HG03196 (cell line): ENCODE measurements around the gene MITF.

Experiments
- ATAC-seq: cut with Tn5 transposase; IDR thresholded peaks from one replicate; pipeline ENCODE4 v1.9.1; 2021; ENCODE audit not compliant: unreplicated experiment

MITF gene

DNA sequence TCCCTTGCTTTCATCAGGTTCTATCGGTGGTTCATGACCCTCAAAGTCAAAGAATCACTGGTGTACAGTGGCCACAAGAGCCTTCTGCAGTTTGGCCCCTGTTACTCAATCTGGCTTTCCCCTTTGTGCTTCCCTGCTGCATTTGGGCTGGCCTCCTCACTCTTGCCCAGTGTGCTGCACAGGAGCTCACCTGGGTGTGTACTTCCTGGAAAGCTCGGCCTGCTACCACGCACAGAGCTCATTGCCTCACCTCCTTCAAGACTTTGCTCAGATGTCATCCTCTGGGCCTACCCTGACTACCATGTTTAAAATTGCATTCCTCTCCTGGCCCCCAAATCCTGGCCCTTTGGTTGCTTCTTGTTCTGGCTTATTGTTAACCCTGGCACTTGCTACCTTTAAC is 90.9 kb downstream of the MITF start:
- ATAC-seq: no peak

DNA sequence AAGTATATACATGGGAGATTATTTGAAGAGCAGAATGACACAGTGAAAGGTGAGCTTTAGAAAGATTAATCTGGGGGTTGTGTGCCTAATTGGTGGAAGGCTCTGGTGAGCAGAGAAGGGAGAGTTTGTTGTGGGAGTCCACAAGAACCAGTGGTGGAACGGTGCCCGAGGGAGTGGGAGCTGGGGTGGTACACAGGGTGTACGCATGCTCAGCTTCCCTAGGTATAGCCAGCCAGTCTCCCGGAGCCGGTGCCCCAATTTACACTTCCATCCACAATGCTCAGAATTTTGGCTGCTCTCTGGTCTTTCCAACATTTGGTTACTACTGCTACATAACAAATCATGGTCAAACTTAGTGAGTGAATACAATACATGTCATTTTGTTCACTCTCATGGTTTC is 92.5 kb downstream of the MITF start:
- ATAC-seq: no peak

DNA sequence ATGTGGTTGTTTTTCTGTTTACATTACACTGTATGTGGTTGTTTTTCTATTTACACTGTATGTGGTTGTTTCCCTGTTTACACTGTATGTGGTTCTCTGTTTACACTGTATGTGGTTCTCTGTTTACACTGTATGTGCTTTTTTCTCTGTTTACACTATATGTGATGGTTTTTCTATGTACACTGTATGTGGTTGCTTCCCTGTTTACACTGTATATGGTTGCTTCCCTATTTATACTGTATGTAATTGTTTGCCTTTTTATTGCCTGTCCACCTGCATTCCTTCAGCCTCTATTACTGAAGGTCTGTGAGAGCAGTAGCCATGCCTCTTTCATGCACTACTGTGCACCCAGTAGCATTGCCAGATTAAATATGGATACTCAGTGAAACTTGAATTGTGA is 94.3 kb downstream of the MITF start:
- no peak for ATAC-seq

DNA sequence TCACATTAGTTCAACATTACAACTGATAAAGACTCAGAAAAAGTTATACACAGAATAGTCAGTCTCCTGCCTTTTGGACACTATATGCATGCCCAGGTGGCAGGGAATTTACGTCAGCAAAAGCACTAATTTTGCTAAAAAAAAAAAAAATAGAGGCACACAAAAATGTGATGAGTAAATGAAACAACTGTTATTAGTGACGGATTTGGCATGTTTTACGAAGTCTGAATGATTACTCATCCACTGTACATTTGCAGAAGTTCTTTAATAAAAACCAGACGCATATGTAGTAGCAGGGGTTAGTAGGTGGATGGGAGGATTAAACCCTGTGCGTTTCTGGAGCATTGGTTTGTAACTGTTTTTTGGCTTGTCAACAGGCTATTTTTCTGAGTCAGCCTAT is 99.0 kb downstream of the MITF start:
- ATAC-seq: no peak

DNA sequence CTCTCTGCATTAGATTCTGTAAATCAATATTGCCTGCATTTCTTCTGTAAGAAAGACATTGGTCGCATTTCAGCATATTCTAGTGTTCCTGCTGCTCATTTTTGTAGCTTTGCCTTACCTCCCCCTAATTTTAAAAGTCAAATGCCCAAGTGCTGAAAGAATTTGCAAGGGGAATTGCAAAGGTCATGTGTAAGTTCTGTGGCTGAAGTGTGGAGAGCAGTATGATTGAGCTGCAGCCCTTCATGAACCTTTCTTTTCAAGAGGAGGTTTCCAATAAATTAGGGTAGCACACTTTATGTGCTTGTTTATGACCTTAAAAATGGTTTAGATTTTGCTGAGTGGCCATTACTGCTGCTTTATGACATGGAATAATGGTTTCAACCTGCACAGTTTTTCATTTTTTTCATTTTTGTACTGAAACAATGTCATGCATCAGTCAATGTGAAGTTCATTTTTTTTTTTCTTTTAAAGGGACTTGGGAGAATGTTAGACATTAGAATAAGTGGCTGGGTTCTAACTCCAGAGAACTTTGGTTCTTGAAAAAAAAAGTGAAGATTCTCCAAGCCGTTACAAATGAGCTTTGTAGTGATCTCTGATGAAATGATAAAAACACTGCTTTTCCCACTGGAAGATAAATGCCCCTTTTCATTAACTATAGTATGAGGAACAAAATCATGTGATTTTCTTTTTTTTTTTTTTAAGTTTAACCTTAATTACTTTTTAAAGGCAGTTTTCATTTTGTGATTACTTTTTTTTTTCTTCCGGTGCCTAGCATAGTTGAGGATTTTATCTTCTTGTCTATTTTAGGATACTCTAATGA is 99.6 kb downstream of the MITF start:
- no peak for ATAC-seq

DNA sequence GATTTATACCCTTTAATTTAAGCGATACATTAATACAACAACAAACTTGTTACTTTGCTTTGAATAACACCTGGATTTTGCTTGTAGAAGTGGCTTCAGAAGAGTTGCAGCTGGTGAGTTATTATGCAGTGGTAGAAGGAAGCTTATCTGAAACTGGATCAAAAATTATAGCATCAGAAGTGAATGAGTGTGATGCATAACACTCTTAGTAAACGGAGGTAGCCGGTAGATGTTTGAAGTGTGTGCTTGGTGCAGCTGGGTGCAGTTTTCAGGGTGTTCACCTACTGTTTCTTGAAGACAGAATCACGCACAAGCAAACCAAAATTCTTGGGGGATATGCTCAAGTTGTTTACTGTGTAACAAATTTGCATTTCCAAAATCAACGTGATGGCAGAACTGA is 103.1 kb downstream of the MITF start:
- ATAC-seq: no peak

DNA sequence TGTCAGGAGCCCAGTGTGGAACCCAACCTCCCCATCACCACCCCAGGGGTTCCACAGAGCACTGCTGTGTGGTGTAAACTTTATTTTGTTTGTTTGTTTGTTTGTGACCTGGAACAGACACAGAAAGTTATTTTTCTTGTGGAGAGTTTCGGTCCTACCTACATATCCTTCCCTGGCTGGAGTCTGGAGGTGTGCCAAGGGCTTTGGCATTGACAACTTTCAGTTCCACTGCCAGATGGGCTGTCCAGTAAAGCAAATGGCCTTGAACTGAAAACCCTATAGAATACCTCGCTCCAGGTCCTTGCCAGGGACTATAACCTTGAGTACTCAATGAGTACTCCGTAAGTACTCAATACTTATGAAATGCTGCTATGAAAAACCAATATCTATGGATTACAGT is 103.5 kb downstream of the MITF start:
- no peak for ATAC-seq

DNA sequence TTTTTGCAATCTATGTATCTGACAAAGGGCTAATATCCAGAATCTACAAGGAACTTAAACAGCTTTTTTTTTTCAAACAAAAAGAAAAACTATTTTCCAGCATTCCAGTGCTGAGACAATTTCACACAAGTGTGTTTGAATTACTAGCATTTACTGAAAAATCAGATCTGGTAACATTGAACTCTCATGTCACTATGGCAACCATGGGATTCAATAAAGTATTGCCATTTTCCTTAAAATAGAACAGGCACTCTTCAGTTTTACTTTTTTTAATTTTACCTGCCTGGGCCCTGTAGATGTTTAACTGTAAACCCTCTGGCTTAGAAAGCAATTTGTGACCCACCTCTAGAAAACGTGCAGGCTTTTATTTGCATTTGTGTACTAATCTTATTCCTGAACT is 105.4 kb downstream of the MITF start:
- no peak for ATAC-seq

DNA sequence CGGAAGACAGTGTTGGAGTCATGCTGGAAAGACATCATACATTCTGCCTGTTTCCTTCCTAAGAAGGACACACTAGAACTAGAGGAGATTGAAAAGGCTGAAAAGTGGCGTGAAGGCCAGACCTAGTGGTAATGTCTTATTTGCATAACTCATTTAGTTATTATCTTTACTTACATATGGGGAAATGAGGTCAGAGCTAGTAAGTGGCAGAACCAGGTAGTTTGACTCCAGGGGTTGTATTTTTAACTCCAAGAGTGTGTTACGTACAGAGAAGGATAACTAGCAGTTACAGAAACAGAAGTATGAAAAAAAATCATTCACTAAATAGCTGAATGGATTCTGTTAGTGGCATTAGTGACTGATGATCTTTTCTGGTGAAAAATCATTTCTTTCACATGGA is 108.0 kb downstream of the MITF start:
- ATAC-seq: no peak

DNA sequence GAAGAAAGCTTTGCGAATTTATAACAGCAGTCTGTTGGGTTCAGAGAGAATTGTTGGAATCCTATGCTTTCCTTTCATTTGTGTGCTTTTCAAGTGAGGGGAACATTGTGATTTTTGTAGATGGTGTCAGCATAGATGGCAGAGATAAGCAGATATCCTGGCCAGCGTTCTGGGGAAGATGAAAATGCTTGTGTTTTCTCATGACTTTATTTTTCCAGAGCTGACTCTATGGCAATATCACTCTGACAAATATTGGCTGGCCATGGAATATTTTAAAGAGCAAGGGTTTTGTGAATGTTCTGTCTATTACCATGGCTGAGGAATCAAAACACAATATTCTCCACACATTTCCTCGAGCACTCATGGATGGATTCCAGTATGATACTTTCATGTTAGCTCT is 108.8 kb downstream of the MITF start:
- no peak for ATAC-seq

DNA sequence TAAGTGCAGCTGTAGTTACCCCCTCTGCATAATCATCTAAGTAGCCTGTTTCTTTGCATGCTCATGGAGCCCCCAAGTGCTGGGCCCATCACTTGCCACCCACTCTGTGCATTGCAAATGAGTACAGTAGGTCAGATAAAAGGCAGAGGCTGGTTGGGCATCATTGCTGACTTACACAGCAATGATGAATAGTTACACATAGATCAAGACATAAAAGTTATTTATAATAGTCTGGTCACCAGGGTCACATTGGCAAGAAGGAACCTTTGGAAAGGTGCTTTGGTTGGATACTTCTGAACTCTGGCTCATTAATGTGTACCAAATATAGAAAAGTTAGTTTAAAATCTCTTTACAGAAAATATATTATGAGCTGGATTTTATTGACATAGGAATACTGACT is 111.6 kb downstream of the MITF start:
- no peak for ATAC-seq

DNA sequence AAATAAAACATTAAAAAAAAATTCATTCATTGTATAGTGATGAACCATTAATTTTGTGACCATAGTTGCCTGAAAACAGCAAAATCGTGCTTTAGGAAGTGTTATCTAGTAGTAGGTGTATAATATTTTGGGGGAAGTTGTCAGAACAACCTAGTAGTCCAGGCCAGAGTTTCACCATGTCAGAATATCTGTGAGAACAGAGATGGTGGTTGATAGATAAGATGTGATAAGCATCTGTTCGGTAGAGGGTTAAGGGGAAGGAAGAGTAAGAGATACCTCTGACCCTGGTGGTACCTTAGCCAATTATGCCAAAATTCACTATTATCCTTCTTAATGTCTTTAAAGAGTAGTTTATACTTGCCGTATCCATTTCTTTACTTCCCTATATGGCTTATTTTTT is 113.8 kb downstream of the MITF start:
- ATAC-seq: no peak

DNA sequence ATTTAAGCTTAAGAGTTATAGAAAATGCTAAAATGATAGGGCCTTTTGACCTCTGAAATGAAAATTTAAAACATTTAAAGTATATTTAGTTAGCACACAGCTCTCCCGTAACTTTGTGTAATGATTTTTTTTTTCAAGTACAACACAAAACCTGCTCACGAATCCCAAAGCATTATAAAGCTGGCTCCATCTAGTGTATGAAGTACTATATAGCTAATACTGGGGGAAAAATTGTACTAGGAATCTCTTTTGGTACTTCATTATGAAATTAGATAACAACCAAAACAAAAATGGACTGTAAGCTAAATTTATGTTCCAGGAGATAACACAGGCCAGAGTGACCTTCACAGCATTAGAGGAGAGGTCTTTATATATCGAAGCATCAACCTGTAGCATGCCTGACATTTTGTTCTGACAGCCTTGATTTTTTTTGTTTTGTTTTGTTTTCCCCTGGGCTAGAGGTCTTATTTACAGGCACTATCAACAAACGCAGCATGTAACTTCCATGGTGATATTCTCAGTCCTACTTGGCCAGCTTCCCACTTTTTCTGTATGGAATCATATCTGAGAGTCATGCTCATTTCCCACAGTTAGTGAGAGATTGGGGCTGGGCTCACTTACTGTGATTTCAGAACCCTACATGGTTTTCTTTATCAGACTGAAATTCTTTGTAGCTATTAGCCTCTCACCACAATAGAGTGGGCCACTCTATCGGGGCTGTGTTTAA is 116.3 kb downstream of the MITF start:
- no peak for ATAC-seq

DNA sequence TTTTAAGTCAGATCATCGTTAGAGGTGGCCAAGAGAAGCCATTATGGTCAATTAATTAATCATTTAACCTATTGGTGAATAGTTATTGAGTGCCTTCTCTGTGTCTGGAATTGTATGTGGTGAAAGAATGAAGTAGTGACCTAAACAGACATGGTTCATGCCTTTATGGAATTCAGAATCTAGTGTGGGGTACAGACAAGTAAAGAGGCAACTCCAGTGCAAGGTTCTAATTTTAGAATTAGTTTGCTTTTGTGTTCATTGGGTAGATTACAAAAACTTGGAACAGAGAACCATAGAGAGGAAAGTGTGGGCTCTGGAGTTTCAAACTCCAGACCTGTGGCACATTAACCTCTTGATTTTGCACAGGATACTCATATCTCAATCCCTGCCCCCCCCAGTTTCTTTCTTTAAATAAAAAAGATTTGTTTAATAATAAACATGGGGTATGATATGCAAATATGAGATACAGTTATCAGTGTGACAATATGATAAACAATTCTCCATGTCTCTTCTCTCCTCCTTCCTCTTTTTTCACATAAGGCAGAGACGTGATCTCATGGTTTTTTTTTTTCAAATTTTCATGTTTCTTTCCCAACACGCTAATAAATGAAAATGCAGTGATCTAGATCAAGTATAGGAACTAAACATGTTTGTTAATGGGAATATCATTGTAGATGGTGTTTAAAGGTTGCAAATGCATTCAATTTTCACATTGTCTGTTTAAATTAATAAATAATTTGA is 117.9 kb downstream of the MITF start:
- ATAC-seq: no peak

DNA sequence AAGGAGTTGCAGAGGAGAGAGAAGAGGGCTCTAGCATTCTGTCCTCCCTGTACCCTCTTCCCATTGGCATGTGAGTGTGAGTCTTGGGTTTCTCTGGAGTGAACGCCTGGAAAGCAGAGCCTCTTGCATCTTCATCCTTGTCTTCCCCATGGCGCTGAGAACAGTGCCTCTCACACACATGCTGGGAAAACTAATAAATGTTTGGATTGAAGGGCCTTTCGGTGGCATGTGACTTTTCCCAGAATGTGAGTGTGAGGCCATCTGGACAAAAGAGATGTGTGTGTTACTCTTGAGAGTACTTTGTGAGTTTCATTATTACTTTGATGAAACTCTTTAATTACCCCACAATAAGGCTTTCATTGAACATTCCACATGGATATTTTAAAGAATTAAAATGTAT is 122.3 kb downstream of the MITF start:
- no peak for ATAC-seq

DNA sequence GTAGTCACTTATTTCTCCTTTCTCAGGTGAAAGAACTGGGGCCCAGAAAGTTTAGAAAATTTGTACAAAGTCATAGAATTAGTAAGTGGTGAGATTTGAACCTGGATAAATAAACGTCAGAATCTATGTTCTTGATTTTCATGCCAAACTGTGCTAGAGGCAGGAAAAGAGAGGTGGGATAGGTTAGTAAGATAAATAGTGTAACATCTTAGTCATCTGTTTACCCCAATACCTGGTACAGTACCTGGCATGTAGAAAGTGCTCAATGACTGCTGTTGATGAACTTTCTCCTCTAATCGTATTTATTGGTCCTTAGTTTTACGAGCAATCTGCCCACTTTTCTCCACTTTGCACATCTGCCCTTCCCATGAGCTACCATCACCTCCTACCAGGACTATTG is 124.9 kb downstream of the MITF start:
- no peak for ATAC-seq

DNA sequence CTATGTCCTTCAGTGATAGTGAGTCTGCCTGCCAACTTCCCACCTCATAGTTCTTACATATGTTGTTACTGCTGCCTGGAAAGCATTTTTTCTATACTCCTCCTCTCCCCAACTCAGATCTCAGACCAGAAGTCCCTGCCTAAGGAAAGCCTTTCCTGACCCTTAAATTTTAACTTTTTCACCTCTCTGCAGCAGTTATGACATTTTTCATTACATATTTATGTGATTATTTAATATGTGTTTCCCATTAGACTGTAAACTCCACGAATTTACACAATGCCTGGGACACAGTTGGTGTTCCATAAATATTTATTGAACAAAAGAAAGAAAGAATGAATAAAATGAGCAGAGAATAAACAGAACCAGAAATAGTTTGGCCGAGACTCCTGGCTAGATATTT is 125.5 kb downstream of the MITF start:
- no peak for ATAC-seq

DNA sequence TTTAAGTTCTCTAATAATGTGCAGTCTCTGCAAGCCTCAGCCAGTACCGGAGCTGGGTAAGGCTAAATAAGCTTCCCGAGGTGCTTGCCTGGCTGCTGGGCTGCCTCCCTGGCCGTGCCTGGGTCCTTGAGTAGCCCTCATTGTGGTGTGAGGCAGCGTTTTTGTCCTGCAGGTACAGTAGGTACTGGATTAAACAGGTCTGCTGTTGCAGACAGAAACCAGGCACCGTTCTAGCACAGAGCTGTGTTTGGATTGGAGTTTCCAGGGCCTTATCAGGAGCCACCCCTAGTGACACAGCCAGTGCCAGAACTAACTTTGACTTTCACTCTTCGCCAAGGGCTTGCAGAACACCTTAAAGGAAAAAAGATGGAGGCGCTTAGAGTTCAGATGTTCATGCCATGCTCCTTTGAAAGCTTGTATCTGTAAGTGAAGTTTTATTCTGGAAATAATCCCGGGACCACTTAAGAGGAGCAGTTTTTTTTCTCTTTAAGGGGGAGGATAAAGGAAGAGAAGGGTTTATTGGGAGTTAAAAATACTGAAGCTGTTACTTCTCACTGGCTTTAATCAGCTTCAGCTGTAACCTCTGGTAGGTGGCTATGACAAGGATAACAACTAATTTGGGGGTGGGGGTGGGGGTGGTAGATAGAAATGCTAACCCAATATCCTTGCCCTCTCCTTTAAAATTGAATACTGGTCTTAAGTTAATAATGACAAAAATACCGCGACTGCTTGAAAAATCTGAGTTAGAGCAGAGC is 126.8 kb downstream of the MITF start:
- ATAC-seq: no peak

DNA sequence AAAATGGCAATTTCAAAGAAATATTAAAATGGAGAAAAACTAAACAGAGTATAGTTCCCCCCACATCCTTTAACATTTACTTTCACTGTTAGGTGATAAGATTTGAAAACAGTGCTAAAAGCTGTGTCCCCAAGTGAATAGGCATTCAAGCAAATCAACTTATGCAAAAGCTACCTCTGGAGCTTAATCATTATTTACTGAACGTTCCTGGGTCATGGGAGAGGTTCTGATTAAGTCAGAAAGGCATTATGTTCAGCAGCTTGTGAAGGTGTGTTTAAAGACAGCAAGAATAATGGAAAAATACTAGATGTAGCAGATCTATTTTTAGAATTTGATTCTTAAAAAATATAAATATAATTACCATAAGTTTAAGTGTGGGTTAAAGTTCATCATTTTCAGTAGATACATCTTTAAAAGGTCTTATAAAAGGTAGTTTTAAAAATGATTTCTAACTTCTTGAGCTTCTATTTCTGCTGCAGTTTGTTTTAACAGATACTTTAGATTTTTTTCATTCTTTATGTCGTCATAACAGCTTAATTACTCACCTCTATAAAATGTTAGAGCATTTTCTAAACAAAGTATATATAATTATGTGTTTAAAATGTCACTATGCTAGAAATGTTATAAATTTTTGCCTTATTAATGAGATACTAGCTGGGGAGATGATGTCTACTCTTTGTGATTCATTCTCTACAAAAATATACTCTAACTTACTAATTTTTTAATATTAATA is 127.9 kb downstream of the MITF start:
- ATAC-seq: no peak

DNA sequence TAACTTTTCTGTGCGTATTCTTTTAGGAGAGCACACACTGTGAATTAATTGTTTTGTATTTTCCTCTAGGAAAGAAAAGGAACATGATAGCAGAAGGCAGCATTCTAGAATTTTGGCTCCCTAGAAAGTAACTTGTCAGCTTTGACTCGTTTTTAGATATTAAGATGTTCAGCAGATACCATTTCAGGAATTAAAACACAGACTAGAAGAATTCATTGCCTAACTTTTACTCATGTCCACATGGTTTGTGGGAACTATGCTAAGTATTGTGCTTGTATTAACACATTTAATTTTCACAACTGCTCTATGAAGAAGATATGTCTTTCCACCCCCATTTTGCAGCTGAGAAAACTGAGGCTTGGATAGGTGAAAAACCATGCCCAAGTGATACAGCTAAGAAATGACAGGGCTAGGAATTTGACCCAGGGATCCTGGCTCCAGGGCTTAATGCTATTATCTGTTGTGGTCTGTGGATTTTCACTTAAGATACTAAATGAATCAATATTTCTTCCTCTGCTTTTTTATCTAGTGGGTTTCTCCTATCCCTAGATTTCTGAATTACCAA is 128.8 kb downstream of the MITF start:
- ATAC-seq: no peak
